ENCODE data around the gene DPP7.

The DPP7 gene

DNA sequence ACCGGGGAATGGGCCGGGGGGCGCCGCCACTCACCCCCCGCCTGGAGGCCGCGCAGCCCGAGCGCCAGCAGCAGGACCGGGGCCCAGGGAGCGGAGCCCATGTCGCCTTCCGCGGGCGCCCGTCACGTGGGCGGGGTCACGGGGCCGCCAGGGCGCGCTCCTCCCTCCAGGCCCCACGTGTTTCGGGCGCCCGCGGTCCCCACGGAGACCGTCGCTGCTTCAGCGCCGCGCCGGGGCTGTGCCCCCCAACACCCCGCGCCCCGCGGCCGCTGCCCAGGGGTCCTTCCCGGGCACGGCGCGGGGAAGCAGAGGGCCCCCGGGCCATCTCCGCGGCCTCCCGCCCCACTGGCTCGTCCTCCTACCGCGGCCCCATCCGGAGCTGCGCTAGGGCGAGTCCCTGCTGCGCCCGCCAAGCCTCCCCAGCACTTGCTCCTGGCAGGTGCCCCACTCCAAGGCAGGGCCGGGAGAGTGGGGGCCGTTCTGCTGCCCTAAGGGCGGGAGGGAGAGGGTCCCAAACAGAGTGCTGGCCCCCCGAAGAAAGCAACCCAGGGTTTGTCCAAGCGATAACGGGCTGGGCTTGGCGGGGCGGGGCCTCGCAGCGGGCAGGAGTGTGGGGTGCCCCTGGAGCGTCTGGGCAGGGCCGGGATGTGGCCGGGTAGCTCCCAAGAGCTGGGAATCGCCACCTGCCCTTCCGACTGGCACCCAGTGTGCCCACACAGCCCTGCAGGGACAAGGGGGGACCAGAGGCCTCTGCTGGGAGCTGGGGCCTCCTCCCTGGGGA is at the start of gene DPP7:
DPP7 (minus strand) TSS at position 121 of the 781 bp plus-strand sequence; CDS start at position 101, 20 bp downstream.
- in situ Hi-C loops (cut with HindIII; ENCODE audit: low sequenced_read_pairs), result no loop called here

DNA sequence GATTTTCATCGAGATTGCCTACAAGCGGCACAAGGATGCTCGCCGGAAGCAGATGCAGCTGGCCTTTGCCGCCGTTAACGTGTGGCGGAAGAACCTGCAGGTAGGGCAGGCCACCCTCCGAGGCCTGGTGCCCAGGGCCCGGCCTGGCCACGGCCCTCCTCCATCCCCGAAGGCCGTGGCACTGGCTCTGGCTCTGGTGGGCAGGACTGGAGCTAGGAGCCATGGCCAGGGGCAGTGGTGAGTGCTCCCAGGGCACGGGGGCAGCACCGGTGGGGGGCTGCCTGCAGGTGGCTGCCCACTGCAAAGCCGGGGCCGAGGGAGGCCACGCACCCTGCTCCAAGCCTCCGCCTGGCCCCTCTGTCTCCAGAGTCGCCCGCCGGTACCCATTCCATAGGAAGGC is 49.3 kb upstream of the DPP7 start:
- in situ Hi-C loops (cut with HindIII; ENCODE audit: low sequenced_read_pairs), result loop anchor here (25.0 kb wide), 1 partner anchor 352 kb away; the partner anchor contains the start of gene RABL6

DNA sequence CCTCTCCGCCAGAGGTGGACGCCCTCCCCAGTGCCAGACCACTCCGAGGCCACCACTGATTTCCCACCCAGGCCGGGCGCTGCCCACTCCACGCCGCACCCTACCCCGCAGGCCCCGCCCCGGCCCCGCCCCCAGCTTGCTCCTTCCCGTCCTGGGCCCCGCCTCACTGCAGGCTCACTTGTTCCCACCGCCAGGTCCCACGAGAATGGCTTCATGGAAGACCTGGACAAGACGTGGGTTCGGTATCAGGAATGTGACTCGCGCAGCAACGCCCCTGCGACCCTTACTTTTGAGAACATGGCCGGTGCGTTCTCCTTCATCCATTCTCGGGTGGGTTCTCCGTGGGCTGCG is 48.8 kb upstream of the DPP7 start:
- in situ Hi-C loops (cut with HindIII; ENCODE audit: low sequenced_read_pairs), result loop anchor here (25.0 kb wide), 1 partner anchor 351 kb away; the partner anchor contains the start of gene RABL6

DNA sequence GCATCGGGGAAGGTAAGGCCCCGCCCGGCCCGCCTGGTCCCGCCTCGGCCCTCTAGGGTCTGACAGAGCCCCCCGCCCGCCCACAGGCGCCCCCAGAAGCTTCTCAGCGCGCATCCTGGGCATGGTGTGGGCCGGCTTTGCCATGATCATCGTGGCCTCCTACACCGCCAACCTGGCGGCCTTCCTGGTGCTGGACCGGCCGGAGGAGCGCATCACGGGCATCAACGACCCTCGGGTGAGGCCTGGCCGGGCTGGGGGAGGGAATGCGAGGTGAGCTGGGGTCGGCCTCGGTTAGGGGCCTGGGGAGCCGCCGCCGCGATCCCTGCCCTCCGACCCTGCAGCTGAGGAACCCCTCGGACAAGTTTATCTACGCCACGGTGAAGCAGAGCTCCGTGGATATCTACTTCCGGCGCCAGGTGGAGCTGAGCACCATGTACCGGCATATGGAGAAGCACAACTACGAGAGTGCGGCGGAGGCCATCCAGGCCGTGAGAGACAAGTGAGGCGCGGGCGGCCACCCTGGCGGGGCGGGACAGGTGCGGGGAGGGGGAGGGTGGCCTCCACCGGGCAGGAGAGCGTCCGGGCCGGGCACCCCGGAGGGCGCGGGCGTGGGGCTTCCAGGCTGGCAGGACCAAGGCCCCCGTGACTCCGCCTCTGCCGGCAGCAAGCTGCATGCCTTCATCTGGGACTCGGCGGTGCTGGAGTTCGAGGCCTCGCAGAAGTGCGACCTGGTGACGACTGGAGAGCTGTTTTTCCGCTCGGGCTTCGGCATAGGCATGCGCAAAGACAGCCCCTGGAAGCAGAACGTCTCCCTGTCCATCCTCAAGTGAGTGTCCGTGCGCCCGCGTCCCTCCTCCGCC is 48.2 kb upstream of the DPP7 start:
- in situ Hi-C loops (cut with HindIII; ENCODE audit: low sequenced_read_pairs), result loop anchor here (25.0 kb wide), 1 partner anchor 350 kb away; the partner anchor contains the start of gene RABL6

DNA sequence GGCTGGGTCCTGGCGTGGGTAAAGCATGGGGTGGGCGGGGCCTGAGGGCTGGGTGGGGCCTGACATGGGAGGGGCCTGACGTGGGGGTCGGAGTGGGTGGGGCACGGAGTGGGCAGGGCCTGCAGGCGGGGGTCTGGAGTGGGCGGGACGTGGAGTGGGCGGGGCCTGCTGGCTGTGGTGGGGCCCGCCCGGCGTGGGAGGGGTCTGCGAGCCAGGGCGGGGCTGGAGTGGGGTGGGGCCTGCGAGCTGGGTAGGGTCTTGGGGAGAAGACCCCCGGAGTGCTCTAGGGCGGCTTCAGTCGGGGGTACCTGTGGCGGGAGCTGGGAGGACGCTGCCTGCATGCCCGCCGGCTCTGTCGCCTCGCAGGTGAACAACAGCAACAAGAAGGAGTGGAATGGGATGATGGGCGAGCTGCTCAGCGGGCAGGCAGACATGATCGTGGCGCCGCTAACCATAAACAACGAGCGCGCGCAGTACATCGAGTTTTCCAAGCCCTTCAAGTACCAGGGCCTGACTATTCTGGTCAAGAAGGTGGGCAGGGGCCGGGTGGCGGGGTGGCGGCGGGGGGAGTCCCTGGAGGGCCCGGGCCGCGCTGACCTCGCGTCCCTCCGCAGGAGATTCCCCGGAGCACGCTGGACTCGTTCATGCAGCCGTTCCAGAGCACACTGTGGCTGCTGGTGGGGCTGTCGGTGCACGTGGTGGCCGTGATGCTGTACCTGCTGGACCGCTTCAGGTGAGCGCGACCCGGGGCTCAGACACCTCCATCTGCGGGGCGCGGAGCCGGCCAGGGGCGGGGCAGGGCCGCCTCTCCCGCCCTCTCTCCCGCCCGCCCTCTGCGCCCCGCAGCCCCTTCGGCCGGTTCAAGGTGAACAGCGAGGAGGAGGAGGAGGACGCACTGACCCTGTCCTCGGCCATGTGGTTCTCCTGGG is 47.3 kb upstream of the DPP7 start:
- in situ Hi-C loops (cut with HindIII; ENCODE audit: low sequenced_read_pairs), result loop anchor here (25.0 kb wide), 1 partner anchor 350 kb away; the partner anchor contains the start of gene RABL6

DNA sequence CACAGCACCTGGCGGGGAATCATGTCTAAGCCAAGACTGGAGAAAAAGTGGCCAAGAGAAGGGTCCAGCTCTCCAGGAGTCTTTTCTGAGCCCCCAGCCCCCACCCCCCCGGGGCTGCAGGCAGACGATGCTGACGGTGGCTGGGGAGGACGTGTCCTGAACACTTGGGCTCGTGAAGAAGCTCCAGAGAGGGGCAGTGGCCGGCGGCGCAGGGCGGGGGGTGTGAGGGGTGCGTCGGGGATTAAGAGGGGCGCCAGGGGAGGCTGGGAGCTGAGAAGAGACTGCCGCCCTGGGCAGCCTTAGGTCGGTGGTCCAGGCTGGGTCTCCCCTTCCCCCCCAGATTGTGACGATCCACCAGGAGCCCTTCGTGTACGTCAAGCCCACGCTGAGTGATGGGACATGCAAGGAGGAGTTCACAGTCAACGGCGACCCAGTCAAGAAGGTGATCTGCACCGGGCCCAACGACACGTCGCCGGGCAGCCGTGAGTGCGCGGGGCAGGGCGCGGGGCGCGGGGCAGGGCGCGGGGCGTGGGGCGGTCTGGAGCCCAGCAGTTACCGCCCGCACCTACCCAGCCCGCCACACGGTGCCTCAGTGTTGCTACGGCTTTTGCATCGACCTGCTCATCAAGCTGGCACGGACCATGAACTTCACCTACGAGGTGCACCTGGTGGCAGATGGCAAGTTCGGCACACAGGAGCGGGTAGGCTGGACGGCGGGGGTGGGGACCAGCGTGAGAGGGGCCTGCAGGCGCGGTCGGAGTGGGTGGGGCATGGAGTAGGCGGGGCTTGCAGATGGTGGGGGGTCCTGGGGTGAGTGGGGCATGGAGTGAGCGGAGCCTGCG is 46.4 kb upstream of the DPP7 start:
- in situ Hi-C loops (cut with HindIII; ENCODE audit: low sequenced_read_pairs), result loop anchor here (25.0 kb wide), 1 partner anchor 349 kb away; the partner anchor contains the start of gene RABL6

DNA sequence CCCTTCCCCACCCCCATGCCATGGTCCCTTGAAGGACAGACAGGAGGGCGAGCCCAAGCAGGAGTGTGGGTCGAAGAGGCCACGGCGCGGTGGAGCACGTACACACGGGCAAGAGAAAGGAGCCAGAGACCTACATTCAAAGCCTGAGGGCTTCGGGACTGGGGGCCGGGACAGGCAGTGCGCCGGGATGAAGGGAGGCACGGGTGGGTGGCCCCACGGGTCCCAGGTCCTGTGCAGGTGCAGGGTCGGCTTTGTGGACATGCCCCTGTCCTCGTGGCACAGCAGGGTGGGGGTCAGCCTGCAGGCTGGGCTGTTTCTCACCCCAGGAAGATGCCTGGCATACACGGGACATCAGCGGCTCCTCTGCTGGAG is 45.5 kb upstream of the DPP7 start:
- in situ Hi-C loops (cut with HindIII; ENCODE audit: low sequenced_read_pairs), result loop anchor here (25.0 kb wide), 1 partner anchor 348 kb away; the partner anchor contains the start of gene RABL6

DNA sequence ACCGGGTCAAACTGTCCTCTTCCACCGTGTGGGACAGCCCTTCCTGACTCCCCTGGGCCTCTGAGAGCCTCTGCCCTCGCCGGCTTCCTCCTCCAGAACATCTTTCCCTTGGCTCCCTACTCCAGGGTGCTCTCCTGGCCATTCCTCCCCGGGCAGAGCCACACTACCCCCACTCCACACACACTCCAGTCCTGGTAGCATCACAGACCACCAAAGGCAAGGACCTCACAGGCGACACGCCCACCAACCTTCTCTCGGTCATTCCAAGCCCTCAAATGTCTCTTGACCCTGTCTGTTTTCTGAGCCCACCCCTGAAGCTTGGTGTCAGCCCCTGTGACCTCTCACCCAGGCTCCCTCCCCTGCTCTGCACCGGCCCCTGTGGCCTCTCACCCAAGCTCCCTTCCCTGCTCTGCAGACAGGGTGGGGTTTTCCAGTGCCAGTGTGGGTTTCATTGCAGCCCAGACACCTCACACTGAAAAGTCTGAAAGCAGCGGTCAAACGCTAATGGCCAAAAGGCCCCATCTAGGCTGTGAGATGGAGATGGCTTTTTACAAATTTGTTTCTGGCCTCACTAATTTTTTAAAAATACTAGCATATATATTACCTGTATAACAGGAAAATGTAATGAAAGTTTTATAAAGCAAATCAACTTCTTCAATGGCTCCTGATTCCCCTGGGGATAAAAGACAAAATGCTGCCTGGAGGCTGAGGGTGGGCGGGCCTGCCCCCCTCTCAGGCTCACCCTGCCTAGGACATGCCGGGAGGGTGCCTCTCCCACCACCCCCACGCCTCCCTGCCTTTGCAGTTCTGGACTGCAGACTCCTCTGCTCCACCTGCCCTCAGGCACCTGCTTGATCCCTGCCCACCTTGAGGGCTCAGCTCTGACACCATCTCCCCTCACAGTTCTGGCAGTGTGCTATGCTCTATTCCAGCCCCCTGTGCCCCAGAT is 44.8 kb upstream of the DPP7 start:
- in situ Hi-C loops (cut with HindIII; ENCODE audit: low sequenced_read_pairs), result loop anchor here (25.0 kb wide), 1 partner anchor 347 kb away; the partner anchor contains the start of gene RABL6

DNA sequence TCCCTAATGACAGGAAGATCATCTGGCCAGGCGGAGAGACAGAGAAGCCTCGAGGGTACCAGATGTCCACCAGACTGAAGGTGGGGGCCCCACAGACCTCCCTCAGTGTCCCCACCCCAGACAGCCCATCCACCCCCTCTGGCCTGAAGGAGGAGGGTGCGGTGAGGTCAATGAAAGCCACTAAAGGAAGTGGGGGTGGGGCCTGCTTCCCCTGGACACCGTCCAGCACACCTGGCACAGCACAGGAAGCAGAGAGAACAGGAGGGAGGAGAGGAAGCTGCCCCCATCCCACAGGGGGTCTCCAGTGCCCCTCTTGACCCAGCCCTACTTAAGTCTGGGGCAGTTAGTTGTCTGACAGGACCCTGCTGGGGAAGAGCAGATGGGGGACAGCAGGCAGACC is 44.1 kb upstream of the DPP7 start:
- in situ Hi-C loops (cut with HindIII; ENCODE audit: low sequenced_read_pairs), result loop anchor here (25.0 kb wide), 1 partner anchor 346 kb away; the partner anchor contains the start of gene RABL6

DNA sequence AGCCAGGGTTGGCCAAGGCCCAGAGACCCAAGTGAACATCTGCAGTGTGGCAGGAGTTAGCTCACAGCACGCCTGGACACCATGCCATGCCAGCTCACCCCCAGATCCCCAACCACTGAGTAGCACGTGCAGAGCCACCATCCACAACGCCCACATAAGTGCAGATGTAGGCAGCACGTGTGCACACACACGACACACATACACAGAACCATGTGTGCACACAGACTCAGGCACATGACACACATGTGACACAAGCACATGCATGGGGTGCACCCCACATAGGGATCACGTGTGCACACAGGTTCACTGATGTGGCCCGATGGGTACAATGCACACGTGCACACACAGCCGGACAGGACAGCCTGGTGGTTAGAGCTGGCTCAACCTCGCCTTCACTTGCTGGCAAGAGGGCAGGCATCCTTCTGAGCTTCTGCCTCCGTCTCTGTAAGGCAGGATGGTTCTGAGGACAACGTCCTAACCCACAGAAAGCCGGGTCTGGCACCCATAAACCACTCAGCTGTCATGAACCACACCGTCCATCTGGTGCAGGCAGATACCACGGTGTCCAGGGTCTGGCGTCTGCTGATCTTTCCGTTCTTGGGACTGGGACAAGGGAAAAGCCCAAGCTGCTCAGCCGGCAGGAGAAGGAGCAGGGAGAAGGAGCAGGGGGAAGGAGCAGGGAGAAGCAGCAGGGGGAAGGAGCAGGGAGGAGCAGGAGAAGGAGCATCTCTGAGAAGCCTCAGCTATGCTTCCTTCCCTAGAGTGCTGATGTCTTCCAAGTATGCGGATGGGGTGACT is 43.3 kb upstream of the DPP7 start:
- in situ Hi-C loops (cut with HindIII; ENCODE audit: low sequenced_read_pairs), result loop anchor here (25.0 kb wide), 1 partner anchor 346 kb away; the partner anchor contains the start of gene RABL6

DNA sequence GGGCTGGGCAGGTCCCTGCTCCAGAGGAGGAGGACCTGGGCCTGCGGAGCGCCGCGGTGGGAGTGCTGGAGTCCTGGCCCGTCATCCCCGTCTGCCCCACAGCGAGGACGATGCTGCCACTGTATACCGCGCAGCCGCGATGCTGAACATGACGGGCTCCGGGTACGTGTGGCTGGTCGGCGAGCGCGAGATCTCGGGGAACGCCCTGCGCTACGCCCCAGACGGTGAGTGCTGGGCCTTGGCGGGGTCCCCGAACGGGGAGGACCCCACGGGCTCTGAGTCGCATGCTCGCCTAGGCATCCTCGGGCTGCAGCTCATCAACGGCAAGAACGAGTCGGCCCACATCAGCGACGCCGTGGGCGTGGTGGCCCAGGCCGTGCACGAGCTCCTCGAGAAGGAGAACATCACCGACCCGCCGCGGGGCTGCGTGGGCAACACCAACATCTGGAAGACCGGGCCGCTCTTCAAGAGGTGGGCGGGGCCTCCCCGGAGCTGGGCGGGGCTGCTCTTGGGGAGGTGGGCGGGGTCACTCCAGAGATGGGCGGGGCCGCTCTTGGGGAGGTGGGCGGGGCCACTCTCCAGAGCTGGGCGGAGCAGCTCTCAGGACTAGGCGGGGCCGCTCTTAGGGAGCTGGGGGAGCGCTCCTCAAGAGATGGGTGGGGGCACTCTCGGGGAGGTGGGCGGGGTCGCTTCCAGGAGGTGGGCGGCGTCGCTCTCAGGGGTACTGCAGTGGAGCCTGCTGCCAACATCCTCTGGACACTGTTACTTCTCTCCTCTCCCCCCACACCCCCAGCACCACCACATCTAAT is 42.2 kb upstream of the DPP7 start:
- in situ Hi-C loops (cut with HindIII; ENCODE audit: low sequenced_read_pairs), result loop anchor here (25.0 kb wide), 1 partner anchor 344 kb away; the partner anchor contains the start of gene RABL6

DNA sequence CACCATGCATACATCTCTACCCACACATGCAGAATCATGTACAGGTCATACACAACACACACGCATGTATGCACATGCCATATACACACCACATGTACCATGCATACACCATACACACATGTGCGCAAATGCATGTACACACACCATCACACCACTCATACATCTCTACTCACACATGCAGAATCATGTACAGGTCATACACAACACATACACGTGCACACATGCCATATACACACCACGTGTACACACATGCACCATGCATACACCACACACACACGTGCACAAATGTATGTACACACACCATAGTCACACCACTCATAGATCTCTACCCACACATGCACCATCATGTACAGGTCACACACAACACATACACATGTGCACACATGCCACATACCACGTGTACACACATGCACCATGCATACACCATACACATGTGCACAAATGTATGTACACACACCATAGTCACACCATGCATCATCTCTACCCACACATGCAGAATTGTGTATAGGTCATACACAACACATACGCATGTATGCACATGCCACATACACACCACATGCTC is 38.4 kb upstream of the DPP7 start:
- in situ Hi-C loops (cut with HindIII; ENCODE audit: low sequenced_read_pairs), result loop anchor here (25.0 kb wide), 1 partner anchor 341 kb away; the partner anchor contains the start of gene RABL6

DNA sequence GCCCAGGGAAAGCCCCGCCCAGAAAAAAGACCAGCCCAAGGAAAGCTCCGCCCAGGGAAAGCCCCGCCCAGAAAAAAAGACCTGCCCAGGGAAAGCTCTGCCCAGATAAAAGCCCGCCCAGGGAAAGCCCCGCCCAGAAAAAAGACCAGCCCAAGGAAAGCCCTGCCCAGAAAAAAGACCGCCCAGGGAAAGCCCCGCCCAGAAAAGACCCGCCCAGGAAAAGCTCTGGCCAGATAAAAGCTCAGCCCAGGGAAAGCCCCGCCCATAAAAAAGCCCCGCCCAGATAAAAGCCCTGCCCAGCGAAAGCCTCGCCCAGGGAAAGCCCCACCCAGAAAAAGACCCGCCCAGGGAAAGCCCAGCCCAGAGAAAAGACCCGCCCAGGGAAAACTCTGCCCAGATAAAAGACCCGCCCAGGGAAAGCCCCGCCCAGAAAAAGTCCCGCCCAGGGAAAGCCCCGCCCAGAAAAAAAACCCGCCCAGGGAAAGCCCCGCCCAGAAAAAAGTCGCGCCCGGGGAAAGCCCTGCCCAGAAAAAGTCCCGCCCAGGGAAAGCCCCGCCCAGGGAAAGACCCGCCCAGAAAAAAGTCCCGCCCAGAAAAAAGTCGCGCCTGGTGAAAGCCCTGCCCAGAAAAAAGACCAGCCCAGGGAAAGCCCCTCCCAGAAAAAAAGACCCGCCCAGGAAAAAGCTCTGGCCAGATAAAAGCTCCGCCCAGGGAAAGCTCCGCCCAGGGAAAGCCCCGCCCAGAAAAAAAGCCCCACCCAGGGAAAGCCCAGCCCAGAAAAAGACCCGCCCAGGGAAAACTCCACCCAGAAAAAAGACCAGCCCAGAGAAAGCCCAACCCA is 36.3 kb upstream of the DPP7 start:
- in situ Hi-C loops (cut with HindIII; ENCODE audit: low sequenced_read_pairs), result loop anchor here (25.0 kb wide), 1 partner anchor 339 kb away; the partner anchor contains the start of gene RABL6

DNA sequence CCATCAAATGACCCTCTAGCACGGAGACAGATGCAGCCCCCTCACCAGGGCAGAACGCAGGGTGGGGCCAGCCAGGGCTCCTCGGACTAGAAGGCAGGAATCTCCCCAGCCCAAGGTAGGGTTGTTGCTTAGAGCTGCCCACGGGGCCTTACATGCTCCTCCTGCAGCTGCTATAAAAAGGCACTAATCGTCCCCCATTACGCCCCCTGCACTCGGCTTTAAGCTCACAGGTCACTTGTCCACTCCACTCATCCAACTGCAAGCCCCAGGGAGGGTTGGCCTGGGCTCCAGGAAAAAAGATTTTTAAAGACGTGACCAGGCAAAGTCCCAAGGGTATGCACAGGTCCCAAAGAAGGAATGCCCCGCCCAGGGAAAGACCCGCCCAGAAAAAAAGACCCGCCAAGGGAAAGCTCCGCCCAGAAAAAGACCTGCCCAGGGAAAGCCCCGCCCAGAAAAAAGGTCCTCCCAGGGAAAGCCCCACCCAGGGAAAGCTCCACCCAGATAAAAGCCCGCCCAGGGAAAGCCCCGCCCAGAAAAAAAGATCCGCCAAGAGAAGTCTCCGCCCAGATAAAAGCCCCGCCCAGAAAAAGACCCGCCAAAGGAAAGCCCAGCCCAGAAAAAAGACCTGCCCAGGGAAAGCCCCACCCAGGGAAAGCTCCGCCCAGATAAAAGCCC is 35.5 kb upstream of the DPP7 start:
- in situ Hi-C loops (cut with HindIII; ENCODE audit: low sequenced_read_pairs), result loop anchor here (25.0 kb wide), 1 partner anchor 338 kb away; the partner anchor contains the start of gene RABL6

DNA sequence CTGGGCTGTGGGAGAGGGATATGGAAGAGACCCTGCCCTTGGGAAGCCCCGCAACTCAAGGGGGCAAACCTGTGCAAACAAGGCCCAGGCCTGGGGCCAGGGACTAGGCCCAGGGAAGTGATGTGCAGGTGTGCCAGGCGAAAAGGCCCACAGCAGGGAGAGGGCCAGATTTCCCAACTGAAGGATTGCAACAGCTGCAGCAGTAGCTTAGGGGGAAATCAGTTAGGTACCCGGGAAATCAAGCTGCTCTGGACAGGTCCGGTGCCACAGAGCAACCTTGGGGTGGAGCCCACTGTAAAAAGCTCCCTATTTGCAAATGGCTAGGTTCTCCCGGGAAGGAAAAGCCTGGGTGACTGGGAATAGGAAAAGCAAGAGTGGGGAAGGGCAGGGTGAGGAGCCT is 34.8 kb upstream of the DPP7 start:
- in situ Hi-C loops (cut with HindIII; ENCODE audit: low sequenced_read_pairs), result no loop called here

Data from DLD1 (cell line).